ENCODE data around the gene MMAB. TPM values are rescaled to one million over a fixed set of nuclear protein-coding genes. Genes with fewer than 3 reads are reported as not detected.

MMAB gene
- total and polyA plus RNA-seq, 8 donors, result 6.2 to 71.2 (median 29.8) TPM

- DNase-seq, result no peak
- H3K4me3 ChIP-seq, result no peak overlapping the region
- 46 to 62% (median 53%) methylated on average over 26 of the region's 26 CpGs for WGBS, 5 donors
- intact Hi-C loops (cut with DNase I; ENCODE audit: low total_unique reads), result no loop called here
- H3K27ac ChIP-seq, result no peak overlapping the region
- H3K27me3 ChIP-seq, result peaks cover 0 to 91% (median 35%) of the 10 kb centered on the region in 3 donors
- no peaks in the 10 kb centered on the region for H3K36me3 ChIP-seq
- no peaks in the 10 kb centered on the region for H3K9me3 ChIP-seq
- TF ChIP-seq CTCF (IDR thresholded peaks at IDR 0.05) (no peak), POLR2AphosphoS5 (IDR thresholded peaks at IDR 0.05) (no peak), EP300 (IDR thresholded peaks at IDR 0.05) (no peak), POLR2A (IDR thresholded peaks at IDR 0.05) (no peak)
- no peaks in the 10 kb centered on the region for H3K4me1 ChIP-seq
These were observed 40.5 kb upstream of the MMAB start for GRCh38 chr12:109613649-109614455.

- intact Hi-C loops (cut with DNase I; ENCODE audit: low total_unique reads), result no loop called here
- Histone ChIP-seq H3K27me3 (peaks cover 0 to 97% (median 35%) of the 10 kb centered on the region in 3 donors), H3K27ac (no peak overlapping the region), H3K9me3 (no peaks in the 10 kb centered on the region), H3K36me3 (no peaks in the 10 kb centered on the region), H3K4me3 (no peak overlapping the region), H3K4me1 (no peaks in the 10 kb centered on the region)
- TF ChIP-seq POLR2AphosphoS5 (IDR thresholded peaks at IDR 0.05) (no peak), EP300 (IDR thresholded peaks at IDR 0.05) (no peak), CTCF (IDR thresholded peaks at IDR 0.05) (no peak), POLR2A (IDR thresholded peaks at IDR 0.05) (no peak)
- 42 to 53% (median 51%) methylated on average over 5 of the region's 5 CpGs for WGBS, 5 donors
- no peak for DNase-seq
These were observed 39.7 kb upstream of the MMAB start for GRCh38 chr12:109612975-109613502.

- Histone ChIP-seq H3K4me1 (peaks cover 0 to 2% (median under 1%) of the 10 kb centered on the region in 4 donors), H3K36me3 (no peaks in the 10 kb centered on the region), H3K4me3 (no peak overlapping the region), H3K9me3 (no peaks in the 10 kb centered on the region), H3K27me3 (peaks cover 0 to 98% (median 35%) of the 10 kb centered on the region in 3 donors), H3K27ac (no peak overlapping the region)
- intact Hi-C loops (cut with DNase I; ENCODE audit: low total_unique reads), result no loop called here
- TF ChIP-seq POLR2A (IDR thresholded peaks at IDR 0.05) (no peak), EP300 (IDR thresholded peaks at IDR 0.05) (no peak), CTCF (IDR thresholded peaks at IDR 0.05) (no peak), POLR2AphosphoS5 (IDR thresholded peaks at IDR 0.05) (no peak)
- 86 to 97% (median 86%) methylated on average over 3 of the region's 3 CpGs for WGBS, 5 donors
- no peak for DNase-seq
These were observed 38.7 kb upstream of the MMAB start for GRCh38 chr12:109612003-109612402.

- 67 to 76% (median 72%) methylated on average over 10 of the region's 10 CpGs for WGBS, 5 donors
- Histone ChIP-seq H3K4me3 (no peak overlapping the region), H3K27me3 (peaks cover 0 to 99% (median 29%) of the 10 kb centered on the region in 3 donors), H3K9me3 (no peaks in the 10 kb centered on the region), H3K36me3 (no peaks in the 10 kb centered on the region), H3K4me1 (peaks cover 6 to 9% (median 8%) of the 10 kb centered on the region in 4 donors), H3K27ac (no peak overlapping the region)
- no peak for TF ChIP-seq CTCF (IDR thresholded peaks at IDR 0.05)
- TF ChIP-seq POLR2A (IDR thresholded peaks at IDR 0.05), result no peak
- no peak for TF ChIP-seq POLR2AphosphoS5 (IDR thresholded peaks at IDR 0.05)
- TF ChIP-seq EP300 (IDR thresholded peaks at IDR 0.05), result no peak
- DNase-seq, result no peak
- intact Hi-C loops (cut with DNase I; ENCODE audit: low total_unique reads), result no loop called here
These were observed 37.9 kb upstream of the MMAB start for GRCh38 chr12:109611223-109611622.
